ENCODE data around the gene DLG4.

DNA sequence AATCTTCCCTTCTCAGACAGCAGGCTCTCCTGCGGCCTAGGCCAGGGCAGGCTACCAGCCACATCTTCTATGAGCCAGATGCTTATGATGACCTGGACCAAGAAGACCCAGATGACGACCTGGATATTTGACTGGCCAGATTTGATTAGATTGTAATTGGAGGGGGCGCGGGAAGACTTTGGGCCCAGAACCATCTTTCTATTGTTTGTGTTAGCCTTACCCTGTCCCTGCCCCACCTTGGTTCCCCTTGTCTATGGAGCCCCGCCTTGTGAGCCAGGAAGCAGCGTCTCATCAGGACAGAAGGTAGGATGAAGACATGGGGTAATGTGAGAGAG, 39.9 kb upstream of the DLG4 start:
- TF ChIP-seq, protein P1, sequence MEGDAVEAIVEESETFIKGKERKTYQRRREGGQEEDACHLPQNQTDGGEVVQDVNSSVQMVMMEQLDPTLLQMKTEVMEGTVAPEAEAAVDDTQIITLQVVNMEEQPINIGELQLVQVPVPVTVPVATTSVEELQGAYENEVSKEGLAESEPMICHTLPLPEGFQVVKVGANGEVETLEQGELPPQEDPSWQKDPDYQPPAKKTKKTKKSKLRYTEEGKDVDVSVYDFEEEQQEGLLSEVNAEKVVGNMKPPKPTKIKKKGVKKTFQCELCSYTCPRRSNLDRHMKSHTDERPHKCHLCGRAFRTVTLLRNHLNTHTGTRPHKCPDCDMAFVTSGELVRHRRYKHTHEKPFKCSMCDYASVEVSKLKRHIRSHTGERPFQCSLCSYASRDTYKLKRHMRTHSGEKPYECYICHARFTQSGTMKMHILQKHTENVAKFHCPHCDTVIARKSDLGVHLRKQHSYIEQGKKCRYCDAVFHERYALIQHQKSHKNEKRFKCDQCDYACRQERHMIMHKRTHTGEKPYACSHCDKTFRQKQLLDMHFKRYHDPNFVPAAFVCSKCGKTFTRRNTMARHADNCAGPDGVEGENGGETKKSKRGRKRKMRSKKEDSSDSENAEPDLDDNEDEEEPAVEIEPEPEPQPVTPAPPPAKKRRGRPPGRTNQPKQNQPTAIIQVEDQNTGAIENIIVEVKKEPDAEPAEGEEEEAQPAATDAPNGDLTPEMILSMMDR (tag by site-specific recombination; IDR thresholded peaks at IDR 0.05), result no peak
- no peak for TF ChIP-seq ZNF404 (tag by site-specific recombination; IDR thresholded peaks at IDR 0.05)
- TF ChIP-seq ZNF140 (tag by site-specific recombination; IDR thresholded peaks at IDR 0.05), result no peak
- TF ChIP-seq PRDM1 (tag by site-specific recombination; IDR thresholded peaks at IDR 0.05), result no peak
- TF ChIP-seq MYNN (tag by site-specific recombination; IDR thresholded peaks at IDR 0.05; ENCODE audit: borderline replicate concordance), result no peak
- TF ChIP-seq, protein P2, sequence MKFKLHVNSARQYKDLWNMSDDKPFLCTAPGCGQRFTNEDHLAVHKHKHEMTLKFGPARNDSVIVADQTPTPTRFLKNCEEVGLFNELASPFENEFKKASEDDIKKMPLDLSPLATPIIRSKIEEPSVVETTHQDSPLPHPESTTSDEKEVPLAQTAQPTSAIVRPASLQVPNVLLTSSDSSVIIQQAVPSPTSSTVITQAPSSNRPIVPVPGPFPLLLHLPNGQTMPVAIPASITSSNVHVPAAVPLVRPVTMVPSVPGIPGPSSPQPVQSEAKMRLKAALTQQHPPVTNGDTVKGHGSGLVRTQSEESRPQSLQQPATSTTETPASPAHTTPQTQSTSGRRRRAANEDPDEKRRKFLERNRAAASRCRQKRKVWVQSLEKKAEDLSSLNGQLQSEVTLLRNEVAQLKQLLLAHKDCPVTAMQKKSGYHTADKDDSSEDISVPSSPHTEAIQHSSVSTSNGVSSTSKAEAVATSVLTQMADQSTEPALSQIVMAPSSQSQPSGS (tag by site-specific recombination; IDR thresholded peaks at IDR 0.05; ENCODE audit: low read depth), result no peak
- TF ChIP-seq, protein P3, sequence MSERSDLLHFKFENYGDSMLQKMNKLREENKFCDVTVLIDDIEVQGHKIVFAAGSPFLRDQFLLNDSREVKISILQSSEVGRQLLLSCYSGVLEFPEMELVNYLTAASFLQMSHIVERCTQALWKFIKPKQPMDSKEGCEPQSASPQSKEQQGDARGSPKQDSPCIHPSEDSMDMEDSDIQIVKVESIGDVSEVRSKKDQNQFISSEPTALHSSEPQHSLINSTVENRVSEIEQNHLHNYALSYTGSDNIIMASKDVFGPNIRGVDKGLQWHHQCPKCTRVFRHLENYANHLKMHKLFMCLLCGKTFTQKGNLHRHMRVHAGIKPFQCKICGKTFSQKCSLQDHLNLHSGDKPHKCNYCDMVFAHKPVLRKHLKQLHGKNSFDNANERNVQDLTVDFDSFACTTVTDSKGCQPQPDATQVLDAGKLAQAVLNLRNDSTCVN (tag by site-specific recombination; optimal IDR thresholded peaks at IDR 0.05), result no peak

All from HEK293 (cell line).